NCI-H82 (cell line): Measurements from ENCODE around the gene MFGE8.

Source experiments
- DNase-seq: peaks from one replicate; lab custom pipeline; 2025; lab: John Stamatoyannopoulos, UW

Gene MFGE8

DNA sequence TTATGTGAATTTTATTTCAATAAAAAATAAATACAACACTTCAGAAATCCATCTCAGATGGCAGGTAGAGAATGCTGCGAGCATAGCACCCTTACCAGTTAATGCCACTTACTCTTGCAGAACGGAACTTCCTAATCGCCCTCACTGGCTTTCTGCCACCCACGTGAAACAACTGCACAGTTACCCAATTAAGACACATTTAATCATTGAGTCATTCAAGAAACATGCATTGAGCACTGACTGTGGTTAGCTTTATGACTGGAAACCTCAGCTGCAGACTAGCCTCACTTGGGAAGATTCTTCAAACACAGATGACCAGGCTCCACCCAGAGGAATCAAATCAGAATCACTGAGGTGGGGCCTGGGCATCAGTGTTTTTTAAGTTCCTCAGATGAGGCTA lies 5.6 kb upstream of the MFGE8 start:
- DNase-seq: no peak

DNA sequence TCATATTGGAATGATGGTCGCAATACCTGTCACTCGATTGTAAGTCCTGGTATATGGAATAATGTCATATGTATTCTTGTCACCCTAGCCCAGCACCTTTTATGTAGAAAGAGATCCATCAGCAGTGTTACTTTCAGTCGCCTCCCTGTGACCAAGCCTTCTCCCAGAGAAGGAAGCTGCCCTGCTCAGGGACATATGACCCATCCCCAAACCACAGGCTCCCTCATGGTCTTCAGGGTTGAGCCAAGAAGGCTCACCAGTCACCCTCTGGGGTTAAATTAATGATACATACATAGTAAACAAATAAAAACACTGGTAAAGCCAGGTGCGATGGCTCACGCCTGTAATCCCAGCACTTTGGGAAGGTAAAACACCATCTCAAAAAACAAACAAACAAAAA lies 4.6 kb upstream of the MFGE8 start:
- no peak for DNase-seq

DNA sequence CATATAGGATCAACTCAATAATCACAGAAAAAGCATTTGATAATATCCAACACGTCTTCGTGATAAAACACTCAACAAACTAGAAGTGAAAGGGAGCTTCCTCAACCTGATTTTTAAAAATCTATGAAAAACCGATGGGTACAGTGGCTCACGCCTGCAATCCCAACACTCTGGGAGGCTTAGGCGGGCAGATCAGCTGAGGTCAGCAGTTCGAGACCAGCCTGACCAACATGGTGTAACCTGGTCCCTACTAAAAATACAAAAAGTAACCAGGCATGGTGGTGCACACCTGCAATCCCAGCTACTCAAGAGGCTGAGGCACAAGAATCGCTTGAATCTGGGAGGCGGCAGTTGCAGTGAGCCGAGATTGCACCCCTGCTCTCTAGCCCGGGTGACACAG lies 2.2 kb upstream of the MFGE8 start:
- no peak for DNase-seq

DNA sequence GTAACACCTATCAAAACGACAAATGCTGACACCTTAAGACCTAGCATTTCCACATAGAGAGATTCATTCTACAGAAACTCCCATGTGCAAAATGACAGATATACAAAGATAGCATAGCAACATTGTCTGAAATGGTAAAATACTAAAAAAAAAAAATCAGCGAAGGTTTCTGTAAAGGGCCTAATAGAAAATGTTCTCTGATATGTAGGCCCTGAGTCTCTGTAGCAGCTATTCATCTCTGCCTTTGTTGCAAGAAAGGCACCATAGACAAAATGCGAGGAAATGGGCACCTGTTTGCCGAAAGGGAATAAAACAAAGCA lies 631 bp upstream of the MFGE8 start:
- no peak for DNase-seq

DNA sequence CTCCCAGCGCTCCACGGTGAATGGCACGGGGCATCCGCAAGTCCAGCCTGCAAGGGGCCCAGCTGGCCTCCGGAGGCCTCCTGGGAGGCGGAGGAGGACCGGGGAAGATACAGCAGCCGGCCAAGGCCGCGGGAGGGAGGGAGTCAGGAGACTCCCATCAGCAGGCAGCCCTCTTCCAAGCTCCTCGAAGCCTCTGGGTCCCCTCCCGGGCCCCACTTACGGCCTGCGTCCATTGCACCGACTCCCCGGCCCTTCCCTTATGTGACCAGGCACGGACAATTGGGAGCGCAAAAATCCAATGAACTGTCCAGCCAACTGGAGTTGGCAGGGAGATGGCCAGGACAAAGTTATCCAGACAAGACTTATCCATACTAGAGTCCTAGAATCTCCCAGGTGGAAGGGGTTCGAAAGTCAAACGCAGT lies 668 bp downstream of the MFGE8 start:
- peak; percentile 51 for DNase-seq

DNA sequence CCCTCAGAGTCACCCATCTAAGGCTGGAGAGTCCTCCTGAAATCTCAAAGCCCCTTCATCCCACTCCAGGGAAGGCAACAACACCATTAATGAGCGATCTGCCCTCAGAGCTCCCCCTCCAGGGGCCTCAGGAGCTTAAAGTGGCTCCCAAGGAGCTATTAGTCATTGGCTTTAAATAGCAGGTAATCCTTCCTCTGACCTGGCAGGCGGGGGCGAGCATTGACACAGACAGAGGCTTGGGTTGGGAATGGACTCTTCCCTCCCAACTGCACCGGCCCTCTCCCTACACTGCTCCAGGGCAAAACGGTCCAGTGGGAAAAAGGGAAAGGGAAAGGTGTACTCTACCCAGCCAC lies 1.4 kb downstream of the MFGE8 start:
- DNase-seq: peak; percentile 93

DNA sequence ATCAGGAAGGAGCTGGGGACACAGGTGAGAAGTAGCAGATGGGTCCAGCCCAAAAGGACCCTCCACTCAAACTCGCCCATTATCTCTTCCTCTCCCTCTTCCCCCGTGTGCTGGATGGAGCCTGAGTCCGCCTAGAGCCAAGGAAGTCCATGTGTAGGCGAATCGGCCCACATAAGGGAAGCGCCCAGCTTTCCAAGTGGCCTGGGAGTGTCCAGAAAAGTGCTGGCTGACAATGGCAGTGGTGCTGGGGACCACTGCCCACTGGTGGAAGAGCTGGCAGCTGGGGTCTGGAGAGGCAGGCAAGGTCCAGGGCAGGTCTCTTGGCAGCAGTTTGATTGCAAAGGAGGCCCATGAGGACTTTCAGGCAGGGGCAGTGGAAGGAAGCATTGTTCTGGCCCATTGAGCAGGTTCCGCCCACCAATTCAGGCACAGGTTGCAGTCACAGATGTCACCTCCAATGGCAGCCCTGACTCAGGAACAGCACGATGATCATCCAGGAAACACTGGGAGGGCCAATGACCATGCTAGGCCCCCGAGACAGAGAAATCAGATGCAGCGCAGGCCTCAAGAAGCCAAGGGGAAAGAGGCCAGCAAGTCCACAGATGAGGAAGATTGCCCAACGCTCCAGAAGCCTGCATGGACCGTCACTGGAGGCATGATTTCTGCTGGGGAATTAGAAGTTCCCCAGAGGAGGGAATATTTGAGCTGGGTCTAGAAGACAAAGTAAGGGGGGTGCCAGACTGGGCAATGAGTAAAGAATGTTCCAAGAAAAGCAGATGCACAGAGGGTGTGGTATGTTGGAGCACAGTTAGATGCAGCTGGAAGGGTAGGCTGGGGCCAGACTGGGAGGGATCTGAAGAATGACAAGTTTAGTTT lies 3.0 kb downstream of the MFGE8 start:
- DNase-seq: no peak

DNA sequence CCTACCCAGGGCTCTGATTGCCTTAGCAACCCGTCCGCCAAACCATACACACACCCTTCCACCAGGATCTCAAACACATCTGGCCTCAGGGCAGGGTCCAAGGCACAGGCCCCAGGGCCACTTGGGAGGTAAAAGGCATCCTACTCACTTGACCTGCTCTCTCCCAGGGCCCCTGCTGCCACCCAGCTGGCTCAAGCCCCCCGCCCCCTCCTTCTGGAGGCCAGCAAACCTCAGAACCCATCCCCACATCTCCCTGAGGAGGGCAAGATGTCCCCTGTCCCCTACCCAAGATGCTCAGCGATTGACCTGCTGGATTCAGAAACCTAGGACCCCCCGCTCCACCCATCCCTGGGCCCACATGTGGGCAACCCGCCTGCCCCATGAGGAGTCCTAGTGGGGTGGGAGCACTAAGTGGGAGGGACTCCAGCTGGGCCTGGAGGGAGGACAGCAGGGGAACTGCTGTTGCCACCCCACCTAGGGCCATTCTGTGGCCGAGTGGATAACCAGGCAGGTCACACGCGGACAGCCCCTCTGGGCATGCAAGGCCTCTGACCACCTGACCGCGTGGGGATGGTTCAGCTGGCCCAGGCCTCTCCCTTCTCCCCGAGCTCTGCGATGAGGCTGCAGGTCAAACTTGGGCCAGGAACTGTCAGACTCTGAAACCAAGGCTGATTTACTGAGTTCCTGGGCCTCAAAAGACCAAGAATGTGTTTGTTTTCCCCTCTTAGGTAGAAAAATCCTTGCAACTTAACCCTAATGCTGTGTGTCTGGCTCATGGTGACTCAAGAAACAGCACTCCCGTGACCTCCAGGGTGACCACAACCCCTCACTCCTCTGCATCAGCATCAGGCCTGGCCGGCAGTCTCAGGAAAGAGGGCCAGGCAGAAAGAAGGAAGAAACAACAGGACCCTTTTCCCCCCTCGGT lies 4.2 kb downstream of the MFGE8 start:
- DNase-seq: no peak

DNA sequence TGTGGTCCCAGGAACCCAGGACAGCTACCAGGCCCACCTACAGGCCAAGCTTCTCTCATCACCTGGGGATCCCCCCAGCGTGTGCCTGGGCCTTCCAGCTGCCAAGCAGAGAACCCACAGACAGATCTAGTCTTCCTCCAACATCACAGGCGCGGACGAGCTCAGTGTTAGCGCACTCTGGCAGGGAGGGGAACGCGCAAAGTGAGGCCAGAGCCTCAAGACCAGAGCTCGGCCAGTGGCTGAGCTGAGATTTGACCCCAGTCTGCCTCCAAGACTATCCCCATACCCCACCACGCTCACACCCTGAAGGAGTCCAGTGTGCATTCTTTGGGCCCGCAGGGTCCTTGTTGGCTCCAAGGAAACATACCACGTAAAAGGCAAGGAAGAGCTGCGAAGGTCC lies 5.1 kb downstream of the MFGE8 start:
- DNase-seq: no peak

DNA sequence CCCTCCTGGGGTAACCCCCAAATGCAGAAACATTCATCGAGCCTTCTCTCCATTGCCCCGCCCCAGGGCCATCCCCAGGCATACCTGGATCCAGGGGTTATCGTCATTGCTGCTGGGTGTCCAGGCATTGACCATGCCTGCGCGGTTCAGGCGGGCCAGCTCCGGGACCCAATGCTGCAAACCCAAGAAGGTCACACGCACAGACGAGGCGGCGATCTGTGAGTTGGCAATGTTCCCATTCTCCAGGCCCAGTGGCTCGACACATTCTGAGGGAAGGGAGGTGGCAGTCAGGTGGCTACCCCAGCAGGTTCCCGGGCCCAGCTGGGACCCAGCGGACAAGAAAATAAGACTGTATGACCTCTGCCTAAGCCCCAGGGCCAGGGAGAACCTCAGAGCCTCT lies 6.1 kb downstream of the MFGE8 start:
- no peak for DNase-seq

DNA sequence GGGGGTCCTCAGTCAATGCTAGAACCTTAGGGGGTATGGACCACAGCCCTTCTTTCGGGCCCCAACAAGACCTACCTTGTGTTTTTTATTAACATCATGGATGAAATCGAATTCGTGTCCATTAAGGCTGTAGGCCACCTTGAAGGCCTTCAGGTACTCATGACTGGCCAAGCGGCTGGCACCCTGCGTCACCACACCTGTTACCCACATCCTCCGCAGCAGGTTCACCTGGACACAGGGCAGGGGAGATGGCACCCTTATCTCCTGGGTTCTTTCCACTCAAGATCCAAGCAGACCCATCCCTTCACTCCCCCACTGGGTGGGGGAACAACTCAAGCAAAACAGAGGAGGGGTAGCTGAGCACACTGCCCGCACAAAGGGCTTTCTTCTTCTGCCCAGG lies 6.6 kb downstream of the MFGE8 start:
- no peak for DNase-seq

DNA sequence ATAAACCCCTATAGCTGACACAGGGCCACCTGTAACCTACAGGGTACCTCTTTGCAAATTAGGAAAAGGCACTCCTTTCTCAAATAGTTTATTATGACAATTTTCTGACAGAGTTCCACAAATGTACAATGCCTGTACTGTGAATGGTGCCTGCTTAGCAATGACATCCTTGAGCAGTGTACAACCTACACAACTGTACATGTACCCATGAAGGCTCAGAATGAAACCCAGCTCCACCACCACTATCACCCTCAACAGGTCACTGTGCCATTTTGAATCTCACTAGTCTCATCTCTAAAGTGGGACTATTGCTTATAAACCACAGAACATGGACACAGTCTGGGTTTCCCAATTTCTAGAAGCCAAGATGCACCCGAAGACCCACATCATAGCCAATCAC lies 7.0 kb downstream of the MFGE8 start:
- DNase-seq: no peak

DNA sequence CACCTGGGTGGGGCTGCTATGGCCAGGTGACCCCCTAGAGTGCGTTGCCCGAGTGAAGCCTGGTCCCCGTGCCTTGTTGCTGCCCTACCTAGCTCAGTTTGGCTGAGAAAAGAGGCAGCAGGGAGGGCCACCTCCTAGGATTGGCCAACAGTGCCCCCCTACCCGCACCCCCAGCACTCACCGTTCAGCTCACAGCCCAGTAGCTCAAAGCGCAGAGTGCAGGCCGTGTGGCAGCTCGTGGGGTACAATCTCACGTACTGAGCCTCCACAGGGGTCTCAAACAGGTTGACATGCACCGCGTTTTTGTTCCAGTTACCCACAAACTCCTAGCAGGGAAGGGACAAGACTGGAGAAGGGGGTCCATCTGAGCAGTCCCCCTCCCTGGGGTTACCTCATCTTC lies 7.6 kb downstream of the MFGE8 start:
- no peak for DNase-seq

DNA sequence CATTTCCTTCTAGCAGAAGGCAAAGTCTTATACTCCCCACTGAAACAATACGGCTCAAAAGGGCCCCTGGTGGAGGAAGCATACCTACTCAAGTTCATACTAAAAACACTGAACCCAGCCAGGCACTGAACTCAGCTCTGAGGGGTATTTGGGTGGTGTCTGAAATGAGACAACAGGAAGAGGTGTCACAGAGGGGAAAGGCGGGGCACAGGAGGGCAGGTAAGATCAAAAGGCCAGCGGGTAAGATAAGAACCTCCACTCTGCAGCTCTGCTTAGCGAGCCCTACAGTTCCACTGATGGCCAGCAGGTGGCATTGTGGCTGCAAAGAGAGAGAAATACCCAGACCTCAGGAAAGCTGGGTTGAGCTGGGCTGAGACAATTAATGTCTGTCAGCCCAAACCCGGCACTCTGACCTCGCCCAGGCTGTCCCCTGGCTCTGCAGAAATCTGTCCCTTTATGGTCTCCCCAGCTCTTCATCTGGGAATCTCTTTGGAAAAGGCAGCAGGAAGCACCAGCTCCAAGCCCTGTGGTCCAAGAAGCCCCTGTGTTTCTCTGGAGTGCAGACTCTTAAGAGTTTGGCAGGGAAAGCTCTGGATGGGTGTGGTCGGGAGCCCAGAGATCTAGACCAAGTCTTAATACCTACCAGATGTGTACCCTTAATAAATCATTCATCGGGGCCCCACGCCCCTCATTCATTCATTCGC lies 8.4 kb downstream of the MFGE8 start:
- DNase-seq: peak; percentile 91

DNA sequence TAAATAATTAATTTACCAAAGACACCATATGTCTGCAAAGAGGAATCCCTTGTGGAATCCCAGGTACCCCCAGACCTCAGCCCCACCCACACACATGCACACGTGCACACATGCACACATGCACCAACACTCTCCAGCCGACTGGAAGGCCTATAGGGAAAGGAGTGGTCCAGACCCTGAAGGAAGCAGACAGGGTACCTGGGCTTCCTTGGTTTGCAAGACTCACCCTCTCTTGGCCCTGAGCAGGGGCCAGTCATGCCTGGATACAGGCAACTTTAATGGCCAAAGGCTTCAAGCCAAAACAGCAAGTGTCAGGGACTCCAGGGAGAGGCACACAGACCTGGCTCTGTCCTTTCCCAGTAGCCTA lies 8.9 kb downstream of the MFGE8 start:
- no peak for DNase-seq

DNA sequence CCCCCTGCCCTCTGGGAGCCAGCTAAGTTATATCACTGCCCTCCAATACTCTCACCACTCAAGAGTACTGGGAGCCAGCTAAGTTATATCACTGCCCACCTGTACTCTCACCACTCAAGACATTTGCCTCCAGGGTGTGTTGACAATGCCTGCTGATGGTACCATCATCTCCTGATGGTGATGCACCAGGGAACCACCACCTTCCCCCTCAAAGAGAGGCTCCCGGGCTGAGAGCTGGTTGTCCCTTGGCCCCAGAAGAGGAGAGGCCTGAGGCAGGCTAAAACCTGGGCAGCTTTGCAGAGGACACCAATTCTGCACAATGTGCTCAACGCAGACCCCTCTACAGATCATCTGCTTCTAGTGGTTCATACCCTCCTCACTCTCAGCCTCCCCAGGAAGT lies 10.3 kb downstream of the MFGE8 start:
- DNase-seq: no peak

DNA sequence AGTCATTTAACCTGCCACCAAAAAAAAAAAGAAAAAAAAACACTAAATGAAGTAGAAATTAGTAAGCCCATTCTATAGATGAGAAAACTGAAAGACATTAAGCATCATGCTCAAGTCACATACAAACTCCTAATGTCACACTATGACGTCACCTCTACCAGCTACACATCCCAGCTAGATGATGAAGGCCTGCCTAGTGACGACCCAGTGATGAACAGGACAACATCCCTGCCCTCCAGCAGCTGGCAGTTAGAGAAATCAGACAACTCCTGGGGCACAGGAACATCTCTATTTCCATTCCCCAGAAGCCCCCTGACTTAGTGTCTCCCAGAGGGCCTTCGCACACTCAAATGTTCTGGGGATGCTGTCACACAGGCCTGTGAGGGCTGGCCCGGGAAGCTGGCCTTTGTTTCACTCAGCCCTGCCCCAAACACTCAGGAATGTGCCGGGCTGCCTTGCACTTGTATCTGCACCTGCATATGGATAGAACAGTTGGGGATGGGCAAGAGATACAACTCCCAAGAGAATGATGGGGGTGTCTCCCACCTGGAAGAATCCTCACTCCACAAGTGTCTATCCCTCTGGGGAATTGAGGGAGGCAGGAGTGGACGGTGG lies 10.9 kb downstream of the MFGE8 start:
- DNase-seq: no peak

DNA sequence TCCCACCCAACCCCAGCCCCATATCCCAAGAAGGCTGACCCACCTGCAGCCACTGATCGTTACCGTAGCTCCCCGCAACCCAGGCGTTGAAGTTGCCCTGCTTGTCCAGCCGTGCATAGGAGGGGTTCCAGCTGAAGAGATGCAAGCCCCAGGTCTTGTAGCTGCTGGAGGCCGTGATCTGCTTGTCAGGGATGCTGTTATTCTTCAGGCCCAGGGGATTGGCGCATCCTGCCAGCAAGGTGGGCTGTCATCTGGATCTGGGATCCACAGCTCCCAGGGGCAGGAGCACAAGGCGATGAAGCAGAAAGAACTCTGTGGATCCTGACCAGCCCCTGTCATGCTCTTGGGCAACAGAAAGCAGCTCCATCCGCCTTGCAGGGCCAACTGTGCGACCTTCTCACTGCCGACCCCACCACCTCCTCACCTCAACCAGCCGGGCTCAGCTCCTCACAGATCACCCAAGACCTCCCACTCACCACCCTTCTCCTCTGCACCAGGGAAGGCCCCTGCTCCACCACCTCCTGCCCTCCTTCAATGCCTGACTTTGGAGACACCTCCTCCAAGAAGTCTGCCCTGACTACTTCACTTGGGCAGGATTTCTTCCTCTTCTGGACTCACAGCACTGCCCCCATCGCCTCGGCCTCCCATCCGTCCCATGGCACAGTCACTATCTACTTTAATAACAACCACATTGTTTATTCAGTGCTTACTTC lies 11.5 kb downstream of the MFGE8 start:
- DNase-seq: no peak

DNA sequence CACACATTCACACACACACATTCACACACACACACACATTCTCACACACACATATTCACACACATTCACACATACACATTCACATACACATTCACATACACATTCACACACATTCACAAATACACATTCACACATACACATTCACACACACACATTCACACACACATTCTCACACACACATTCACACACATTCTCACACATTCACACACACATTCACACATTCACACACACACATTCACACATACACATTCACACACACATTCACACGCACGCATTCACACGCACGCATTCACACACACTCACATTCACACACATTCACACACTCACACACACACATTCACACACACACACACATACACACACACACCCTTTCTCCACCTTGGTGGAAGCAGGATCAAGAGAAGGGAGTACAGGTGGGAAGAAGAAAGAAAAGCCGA lies 12.2 kb downstream of the MFGE8 start:
- DNase-seq: no peak

DNA sequence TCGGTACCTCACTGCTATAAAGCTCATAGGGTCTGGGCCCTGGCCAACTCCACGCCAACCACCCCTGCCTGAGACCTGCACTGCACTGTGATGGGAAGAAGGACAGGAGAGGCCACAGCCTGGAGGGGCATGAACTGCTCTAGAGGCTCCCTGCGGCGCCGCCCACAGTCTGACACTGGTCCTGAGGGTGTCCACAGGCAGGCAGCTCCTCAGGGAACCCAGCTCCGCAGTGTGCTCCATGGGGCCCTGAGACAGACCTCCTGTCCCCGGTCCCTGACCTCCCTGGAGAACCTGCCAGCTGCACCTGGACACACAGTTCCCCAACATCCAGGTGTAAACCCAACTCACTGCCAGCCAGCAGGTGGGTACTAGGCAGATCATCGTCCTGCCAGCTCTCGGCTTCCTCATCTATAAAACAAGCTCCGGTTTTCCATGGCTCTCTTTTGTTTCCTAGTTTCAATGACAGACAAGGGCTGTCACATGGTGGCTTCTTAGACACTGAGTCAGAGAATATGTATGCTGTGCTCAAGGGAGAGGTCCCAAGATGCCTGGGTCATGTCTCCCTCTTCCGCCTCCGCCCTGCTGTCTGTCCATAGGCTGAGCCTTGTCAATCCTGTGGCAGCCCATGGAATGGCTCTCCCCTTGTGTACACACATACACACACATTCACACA lies 12.7 kb downstream of the MFGE8 start:
- DNase-seq: no peak

DNA sequence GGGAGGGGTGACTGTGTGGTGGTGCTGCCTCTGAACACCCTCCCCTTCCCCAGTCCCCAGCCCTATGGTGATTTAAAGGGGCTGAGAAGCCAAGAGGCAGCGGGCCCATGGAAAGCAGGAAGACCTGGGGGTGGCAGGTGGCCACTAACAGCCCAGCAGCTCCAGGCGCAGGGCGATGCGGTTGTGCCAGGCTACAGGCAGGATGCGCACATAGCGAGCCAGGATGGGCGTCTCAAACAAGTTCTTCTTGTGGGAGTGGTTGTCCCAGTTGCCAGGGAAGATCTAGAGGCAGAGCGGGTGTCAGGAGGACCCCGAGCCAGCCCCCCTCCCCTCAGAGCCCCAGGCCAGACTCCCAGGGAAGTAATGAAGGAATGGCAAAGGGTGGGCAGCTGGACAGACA lies 13.9 kb downstream of the MFGE8 start:
- DNase-seq: no peak
